Caki2 (cell line): Measurements from ENCODE around the gene GPC5. TPM values are rescaled to one million over a fixed set of nuclear protein-coding genes. Genes with fewer than 3 reads are reported as not detected.

ENCODE experiments used
- DNase-seq: peaks from one replicate; pipeline ENCODE4 v3.0.0-alpha.2; 2015; ENCODE audit warnings: low read depth
- in situ Hi-C: cut with HindIII; loops from 2 replicates; pipeline ENCODE4 v1.10.0; 2016; ENCODE audit warnings: low sequenced_read_pairs, low pct_unique_long_range_greater_than_20kb, mixed read lengths
- total RNA-seq: library from RNA; depleted of rRNA; stranded (reverse); fragments of >200 nt; shearing (Covaris generic); gene quantifications from 2 replicates; pipeline ENCODE4 v1.2.3, GENCODE V29; 2014; ENCODE audit warnings: low replicate concordance

The GPC5 gene
- total RNA-seq, 1 experiment from 2014 or later = not detected

DNA sequence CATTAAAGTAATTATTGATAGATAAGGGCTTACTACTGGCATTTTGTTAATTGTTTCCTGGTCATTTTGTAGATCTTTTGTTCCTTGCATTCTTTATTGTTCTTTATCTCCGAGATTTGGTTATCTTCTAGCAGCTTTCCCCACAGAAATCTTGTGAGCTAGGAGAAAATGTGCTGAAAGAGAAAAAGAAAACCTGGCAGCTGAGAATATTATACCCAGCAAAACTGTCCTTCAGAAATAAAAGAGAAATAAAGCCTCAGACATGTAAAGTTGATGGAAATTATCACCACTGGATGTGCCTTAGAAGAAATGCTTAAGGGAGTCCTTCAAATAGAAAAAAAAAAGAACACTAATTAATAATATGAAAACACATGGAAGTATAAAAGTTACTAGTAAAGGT, 1363.3 kb downstream of the GPC5 start:
- DNase-seq = no peak
- in situ Hi-C loops = no loop called here

DNA sequence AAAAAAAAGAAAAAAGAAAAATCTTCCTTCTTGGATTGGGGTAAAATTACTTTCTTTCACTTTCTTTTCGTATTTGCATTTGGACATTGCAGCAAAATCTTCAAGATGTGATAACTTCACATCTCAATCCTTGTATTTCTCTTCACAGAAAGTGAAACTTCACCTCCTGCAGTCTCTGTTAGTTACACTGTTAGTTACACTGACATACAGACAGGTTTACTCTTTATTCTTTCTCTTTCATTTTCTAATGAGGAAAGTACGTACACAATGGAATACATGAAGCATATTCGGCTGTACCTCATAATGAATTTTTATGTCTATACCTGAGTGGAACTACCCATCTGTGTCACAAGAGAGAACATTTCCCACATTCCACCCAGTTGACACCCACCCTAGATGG, 1369.0 kb downstream of the GPC5 start:
- in situ Hi-C loops = no loop called here
- no peak for DNase-seq

DNA sequence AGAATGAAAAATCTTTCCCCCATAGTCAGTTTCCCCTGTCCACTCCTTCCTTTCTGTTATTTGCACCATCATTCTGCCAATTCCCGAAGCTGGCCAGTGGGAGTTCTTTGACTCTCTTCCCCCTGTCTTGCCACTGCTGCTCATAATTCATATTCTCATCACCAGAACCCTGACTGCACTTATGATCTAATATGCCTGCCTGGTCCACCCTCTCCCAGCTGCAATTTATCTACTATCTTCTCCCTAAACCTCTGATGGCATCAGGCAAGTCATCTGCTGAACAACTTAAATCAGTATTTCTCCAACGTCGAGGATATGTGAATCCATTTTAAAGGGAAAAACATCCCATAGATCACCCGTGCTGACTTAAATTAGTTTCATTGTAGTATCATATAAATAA, 1370.2 kb downstream of the GPC5 start:
- in situ Hi-C loops = no loop called here
- no peak for DNase-seq

DNA sequence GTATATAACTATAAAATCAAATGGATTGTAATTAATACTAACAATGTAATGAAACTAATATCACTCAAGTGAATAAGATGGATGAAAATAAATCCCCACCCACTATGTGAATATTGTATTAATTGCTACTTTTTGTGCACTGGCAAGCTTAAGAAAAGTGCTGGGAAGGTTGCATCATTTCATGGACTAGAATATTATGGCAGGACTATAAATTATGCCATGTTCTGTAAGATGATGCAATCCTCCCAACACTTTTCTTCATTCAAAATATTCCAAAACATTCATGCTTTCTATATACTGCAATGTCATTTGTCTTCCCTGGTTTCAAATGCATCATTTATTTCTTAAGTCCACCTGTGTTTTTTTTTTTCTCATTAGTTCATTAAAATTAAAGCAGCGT, 1370.6 kb downstream of the GPC5 start:
- DNase-seq = no peak
- in situ Hi-C loops = no loop called here

DNA sequence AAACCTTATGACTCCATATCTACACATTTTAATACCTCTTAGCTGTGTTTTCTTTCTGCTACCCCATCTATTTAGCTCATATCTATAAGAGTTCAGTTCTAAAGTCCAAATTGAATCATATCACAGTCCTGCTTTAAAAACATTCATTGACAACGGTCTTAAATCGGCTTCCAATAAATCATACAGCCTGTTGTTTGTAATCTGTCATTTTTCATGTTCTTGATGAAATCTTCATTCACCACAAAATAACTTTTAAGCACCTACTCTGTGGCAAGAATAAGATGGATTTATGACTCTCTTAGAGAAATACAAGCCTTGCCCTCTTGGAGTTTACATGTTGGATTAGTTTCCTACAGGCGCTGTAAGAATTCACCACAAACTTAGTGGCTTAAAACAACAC, 1377.2 kb downstream of the GPC5 start:
- in situ Hi-C loops = no loop called here
- no peak for DNase-seq

DNA sequence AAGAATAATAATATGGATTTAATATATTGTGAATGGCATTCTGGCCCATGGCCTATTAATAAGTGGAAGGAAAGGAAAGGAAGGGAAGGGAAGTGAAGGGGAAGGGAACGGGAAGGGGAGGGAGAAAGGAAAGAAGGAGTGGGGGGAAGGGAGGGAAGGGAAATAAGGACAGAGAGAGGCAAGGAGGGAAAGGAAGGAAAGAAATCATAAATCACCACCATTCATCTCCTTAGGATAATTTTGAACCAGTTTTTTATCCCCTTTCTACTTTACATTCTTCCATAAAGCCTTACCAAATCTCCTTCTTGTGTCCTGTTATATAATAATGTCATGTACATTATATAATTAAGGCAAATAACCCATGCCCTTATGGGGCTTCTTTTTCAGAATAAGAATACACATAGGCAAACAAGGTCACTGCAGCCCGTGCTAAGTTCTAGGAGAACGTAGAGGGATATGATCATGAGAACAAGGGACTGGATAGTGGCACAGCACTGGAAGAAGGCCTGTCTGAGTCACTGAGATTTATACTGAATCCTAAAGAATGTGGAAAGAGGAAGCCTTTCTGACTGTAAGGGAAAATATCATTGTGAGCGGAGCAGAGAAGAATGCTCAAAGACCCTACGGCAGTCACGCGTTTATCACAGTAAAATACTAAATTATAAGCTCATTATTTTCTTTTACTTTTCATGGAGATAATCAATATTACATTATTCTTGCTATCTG, 1383.7 kb downstream of the GPC5 start:
- no peak for DNase-seq
- in situ Hi-C loops = no loop called here

DNA sequence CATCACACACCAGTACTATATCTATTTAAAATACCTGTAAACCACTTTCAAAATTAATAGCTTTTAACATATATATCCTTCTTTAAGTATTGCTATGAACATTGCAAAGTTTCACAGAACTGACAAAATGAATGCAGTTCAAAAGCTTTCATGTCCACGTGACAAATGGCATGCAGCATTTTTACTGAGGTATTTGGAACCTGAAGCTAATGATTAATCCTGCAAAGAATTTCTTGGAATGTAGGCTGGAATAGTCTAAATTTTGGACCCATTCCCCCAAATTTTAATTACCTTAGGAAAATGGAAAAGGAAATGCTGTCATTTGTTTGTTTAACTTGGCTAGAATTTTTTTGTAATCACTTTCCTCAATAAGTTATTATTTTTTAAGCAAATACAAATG, 1404.4 kb downstream of the GPC5 start:
- in situ Hi-C loops = no loop called here
- no peak for DNase-seq

DNA sequence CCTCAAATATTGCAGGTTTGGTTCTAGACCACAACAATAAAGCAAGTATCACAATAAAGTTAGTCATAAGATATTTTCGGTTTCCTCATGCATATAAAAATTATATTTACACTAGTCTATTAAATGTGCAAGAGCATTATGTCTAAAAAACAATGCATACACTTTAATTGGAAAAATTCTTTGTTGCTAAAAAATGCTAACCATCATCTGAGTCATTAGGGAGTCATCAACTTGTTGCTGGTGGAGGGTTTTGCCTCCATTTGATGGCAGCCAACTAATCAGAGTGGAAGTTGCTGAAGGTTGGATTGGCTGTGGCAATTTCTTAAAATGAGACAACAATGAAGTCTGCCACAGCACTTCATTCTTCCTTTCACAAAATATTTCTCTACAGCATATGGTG, 1405.9 kb downstream of the GPC5 start:
- DNase-seq = no peak
- in situ Hi-C loops = no loop called here

DNA sequence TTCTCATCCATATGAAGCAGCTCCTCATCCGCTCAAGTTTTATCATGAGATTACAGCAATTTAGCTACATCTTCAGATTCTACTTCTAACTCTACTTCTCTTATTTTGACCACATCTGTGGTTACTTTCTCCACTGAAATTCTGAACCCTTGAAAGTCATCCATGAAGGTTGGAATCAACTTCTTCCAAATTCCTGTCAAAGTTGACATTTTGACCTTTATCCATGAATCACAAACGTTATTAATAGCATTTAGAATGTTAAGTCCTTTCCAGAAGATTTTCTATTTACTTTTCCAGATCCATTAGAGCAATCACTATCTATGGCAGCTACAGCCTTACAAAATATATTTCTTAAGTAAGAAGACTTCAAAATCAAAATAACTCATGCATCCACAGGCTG, 1406.5 kb downstream of the GPC5 start:
- DNase-seq = no peak
- in situ Hi-C loops = no loop called here

DNA sequence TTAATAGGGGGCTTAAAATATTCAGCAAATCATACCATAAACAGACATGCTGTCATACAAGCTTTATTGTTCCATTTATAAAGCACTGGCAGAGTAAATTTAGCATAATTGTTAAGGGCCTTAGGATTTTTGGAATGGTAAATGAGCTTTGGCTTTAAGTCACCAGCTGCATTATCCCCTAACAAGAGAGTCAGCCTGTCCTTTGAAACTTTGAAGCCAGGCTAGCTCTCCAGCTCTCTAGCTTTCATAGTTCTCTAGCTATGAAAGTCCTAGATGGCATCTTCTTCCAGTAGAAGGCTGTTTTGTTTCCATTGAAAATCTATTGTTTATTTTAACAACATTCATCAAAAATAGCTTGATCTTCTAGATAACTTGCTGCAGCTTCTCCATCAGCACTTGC, 1407.3 kb downstream of the GPC5 start:
- DNase-seq = no peak
- in situ Hi-C loops = no loop called here

DNA sequence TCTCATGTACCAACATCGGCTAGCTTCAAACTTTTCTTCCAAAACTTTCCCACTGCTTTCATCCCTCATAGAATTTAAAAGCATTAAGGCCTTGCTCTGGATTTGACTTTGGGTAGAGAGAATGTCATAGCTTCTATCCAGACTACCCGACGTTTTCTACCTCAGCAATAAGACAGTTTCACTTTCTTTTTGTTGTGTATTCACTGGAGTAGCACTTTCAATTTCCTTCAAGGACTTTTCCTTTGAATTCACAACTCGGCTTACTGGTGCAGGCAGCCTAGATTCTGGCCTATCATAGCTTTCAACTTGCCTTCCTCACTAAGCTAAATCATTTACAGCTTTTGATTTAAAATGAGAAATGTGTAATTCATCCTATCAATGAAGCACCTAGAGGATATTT, 1407.8 kb downstream of the GPC5 start:
- in situ Hi-C loops = no loop called here
- peak; percentile 14 for DNase-seq

DNA sequence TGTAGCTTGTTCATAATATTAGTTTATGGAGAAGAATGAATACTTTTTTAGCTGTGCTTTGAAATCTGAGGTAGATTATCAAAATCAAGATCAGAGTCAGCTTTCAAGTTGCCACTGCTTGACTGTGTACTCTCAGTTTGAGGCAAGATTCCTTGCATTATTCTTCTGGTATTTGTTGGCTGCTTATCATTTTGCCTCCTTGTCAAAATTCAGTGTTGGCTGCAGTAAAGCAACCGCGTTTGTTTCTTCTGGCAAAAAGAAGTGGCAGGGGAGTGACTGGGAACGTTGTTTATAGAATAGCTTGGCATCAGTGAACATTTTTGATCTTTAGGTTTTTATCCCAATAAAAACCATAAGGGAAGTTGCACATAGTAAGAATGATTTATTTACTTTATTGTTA, 1408.9 kb downstream of the GPC5 start:
- in situ Hi-C loops = no loop called here
- no peak for DNase-seq

DNA sequence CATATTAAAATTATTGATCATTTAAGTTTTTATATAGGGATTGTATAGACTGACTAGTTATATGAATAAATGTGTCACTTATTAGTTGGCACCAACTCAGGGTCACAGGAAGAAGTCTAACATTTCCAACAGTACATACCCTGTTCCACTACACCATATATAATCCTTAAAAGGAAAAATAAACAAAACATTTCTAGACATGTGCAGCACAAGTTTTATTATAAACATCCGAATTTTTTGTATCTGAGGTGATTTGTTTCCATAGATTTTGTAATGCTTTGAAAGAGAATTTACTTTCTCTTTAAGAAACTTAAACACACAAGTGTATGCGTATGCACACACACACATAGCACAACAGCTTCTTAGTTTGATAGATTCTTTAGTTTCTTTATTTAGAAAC, 1409.5 kb downstream of the GPC5 start:
- in situ Hi-C loops = no loop called here

DNA sequence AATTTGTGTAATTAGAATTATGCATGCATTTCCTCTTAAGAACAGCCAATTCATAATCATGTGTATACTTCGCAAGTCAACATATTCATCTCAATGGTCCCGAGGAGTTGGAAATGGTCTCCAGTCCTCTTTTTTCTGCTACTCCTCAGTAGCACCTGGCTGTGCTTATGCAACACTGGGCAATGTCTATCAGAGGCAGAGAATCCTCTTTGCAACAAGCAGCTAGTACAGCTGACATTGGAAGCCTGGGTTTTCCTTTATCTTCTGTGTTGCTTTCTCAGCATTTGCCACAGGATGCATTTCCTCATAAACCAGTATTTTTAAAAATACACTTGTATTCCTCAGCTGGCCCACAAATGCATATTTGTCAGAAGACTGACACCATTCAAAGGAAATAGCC, 1422.9 kb downstream of the GPC5 start:
- no peak for DNase-seq
- in situ Hi-C loops = no loop called here

More for the DNA sequence above, 1409.5 kb downstream of the GPC5 start:
- no peak for DNase-seq

DNA sequence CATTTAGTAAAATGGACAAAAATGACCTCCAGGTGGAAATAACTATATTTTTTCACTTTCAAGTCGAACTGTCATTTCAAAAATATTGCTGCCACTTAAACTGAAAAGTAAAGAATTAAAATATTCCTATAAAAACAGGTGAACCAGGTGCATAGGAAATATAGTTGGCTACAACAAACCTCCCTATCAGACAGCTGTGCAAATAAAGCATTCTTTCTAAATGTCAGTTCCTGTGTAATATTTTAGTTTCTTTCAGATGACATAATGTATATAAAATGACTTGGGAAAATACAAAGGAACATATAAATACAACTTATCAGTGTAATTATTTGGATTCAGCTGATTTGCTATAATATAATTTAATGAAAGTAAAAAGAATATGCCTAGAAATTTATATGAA, 1424.6 kb downstream of the GPC5 start:
- in situ Hi-C loops = no loop called here
- no peak for DNase-seq

DNA sequence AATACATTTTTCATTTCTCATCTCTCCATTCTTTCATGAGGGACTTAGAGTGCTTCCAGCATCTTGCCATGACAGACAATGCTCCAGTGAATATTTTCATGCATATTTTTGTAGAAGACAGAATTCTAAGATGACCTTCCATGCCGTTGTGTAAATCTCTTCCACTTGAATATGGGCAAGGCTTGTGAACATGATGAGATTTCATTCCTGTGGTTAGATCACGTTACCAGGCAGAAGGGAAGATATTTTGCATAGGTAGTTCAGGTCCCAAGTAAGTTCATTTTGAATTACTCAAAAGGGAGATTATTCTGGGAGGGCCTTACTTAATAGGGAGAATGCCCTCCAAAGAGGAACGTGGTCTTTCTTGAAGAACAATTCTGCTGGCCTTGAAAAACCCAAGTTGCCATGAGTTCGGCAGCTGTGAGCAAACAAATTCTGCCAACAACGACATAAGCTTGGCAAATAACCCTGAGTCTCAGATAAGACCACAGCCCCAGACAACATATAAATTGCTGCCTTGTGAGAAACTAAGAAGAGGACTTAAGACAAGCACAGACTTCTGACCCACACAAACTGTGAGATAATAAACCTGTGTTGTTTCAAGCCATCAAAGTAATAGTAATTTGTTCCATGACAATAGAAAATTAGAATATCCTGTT, 1427.6 kb downstream of the GPC5 start:
- DNase-seq = no peak
- in situ Hi-C loops = no loop called here

DNA sequence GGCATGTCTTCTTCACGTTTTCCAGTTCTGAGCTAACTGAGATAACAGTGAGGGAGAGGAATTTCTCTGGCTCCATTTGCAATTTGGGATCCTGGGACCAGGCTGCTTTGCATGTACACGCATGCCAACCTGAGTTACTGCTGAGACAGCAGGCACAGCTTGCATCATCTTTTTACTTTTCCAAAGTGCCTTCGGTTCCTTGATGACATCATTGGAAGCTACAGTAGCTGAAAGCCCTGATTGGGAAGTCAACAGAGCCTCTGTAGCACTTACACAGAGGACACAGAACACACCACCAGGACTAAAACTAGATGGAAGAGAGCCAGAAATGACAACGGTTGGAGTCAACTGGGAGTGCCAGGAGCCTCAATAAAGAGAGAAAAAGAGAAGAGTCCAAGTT, 1429.1 kb downstream of the GPC5 start:
- in situ Hi-C loops = no loop called here
- no peak for DNase-seq

DNA sequence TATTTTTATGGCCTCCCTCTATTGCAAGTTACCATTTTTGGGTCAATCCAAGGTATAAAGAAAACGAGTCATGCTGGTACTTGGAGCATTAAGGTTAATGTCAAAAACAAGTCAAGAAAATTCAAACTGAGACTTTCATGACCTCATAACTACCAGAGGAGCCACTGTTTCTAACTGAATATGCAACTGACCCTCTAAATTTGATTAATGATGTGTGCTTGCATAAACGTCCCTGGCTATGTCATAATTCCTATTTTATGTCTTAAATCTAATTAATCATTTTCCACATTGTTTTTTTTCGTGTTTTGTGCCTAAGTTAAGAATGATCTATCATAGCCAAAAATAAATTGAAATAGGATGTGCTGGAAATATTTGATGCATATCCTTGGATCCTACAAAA, 1431.5 kb downstream of the GPC5 start:
- DNase-seq = no peak
- in situ Hi-C loops = no loop called here

DNA sequence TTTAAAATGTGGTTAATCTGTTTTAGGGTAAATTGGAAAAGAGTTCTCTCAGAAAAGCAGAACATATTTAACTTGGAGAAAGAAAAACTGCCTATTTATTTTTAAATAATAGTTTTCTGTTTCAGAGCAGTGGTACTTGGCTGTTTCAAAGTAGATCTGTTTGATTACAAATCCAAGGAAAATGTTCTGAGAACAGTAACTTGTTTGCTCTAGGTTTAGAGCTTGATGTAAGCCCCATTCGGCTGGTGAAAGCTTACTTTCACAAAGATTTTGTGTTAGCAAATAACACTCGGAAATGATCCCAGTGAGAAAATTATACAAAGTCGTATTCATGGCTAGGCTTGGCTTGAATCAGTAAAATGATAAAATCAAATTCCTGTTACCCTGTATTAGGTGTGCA, 1432.4 kb downstream of the GPC5 start:
- DNase-seq = no peak
- in situ Hi-C loops = no loop called here

DNA sequence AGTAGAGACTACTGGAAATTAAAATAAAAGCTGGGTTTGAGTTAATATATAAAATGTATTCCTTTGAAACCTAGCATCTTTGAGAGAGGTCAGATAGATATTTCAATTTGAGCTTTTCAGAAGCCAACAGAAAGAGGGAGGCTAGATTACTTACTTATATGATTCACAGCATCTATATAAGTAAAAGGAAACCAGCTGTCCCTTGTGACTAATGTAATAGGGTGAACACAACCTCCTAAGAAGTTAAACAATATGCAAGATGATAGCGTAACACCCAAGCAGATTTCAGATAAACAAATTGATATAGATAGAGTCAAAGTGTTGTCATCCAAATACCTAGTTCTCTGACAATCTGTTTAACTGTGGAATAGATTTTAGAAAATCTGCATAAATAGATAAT, 1434.7 kb downstream of the GPC5 start:
- in situ Hi-C loops = no loop called here
- no peak for DNase-seq
